Measurements from ENCODE around the gene SNAP91. TPM values are rescaled to one million over a fixed set of nuclear protein-coding genes. Genes with fewer than 3 reads are reported as not detected.

Gene SNAP91
- total RNA-seq, 4 donors from 2014 or later: 0.13 TPM; not detected in 3

GRCh38 chr6:83741089-83741488, 32.2 kb upstream of the SNAP91 start:
- no peak for DNase-seq
- intact Hi-C loops (cut with DNase I; ENCODE audit: low total_unique reads): no loop called here
- H3K36me3 ChIP-seq: no peaks in the 10 kb centered on the region
- no peaks in the 10 kb centered on the region for H3K4me1 ChIP-seq
- TF ChIP-seq CTCF (IDR thresholded peaks at IDR 0.05 in 4 of 5, conservative IDR thresholded peaks at IDR 0.05 in 1 of 5) (no peak), POLR2A (IDR thresholded peaks at IDR 0.05) (no peak)
- H3K9me3 ChIP-seq: no peaks in the 10 kb centered on the region
- no peaks in the 10 kb centered on the region for H3K27me3 ChIP-seq
- in situ Hi-C loops (cut with MboI; ENCODE audit: low sequenced_read_pairs in 4 of 4): no loop called here
- no peak overlapping the region for H3K4me3 ChIP-seq
- no peak overlapping the region for H3K27ac ChIP-seq
- no peak for ATAC-seq

DNA sequence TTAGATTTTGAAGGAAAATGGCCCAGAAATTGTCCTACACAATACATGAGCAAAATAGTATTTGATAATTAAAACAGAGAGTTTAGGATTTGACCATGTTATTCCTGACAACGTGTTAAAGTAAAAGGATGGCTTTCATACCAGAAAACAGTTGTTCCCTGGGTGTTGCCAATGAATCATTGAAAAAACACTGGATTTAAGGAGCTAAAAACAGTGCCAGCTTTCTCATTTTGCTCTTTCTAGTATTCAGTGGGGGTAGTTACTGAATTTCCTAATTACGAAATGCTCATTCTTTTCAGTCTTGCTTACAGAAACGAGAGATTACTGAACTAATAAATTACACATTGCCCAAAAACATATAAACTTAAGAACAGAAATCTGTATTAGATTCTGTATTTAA, 26.6 kb upstream of the SNAP91 start:
- in situ Hi-C loops (cut with MboI; ENCODE audit: low sequenced_read_pairs in 4 of 4) (no loop called here), intact Hi-C loops (cut with DNase I; ENCODE audit: low total_unique reads) (no loop called here)
- TF ChIP-seq CTCF (IDR thresholded peaks at IDR 0.05 in 4 of 5, conservative IDR thresholded peaks at IDR 0.05 in 1 of 5): no peak
- no peak for TF ChIP-seq POLR2A (IDR thresholded peaks at IDR 0.05)
- ATAC-seq: no peak
- Histone ChIP-seq H3K4me1 (no peaks in the 10 kb centered on the region), H3K27ac (no peak overlapping the region), H3K9me3 (no peaks in the 10 kb centered on the region), H3K4me3 (no peak overlapping the region), H3K36me3 (no peaks in the 10 kb centered on the region), H3K27me3 (no peaks in the 10 kb centered on the region)
- DNase-seq: no peak

GRCh38 chr6:83729871-83730270, 21.0 kb upstream of the SNAP91 start:
- intact Hi-C loops (cut with DNase I; ENCODE audit: low total_unique reads): no loop called here
- H3K4me3 ChIP-seq: no peak overlapping the region
- TF ChIP-seq POLR2A (IDR thresholded peaks at IDR 0.05) (no peak), CTCF (IDR thresholded peaks at IDR 0.05 in 4 of 5, conservative IDR thresholded peaks at IDR 0.05 in 1 of 5) (no peak)
- H3K36me3 ChIP-seq: no peaks in the 10 kb centered on the region
- in situ Hi-C loops (cut with MboI; ENCODE audit: low sequenced_read_pairs in 4 of 4): no loop called here
- DNase-seq: no peak
- no peaks in the 10 kb centered on the region for H3K4me1 ChIP-seq
- H3K9me3 ChIP-seq: no peaks in the 10 kb centered on the region
- H3K27ac ChIP-seq: no peak overlapping the region
- ATAC-seq: no peak
- H3K27me3 ChIP-seq: no peaks in the 10 kb centered on the region

- no peaks in the 10 kb centered on the region for H3K36me3 ChIP-seq
- no peaks in the 10 kb centered on the region for H3K4me1 ChIP-seq
- TF ChIP-seq CTCF (IDR thresholded peaks at IDR 0.05 in 4 of 5, conservative IDR thresholded peaks at IDR 0.05 in 1 of 5): no peak
- TF ChIP-seq POLR2A (IDR thresholded peaks at IDR 0.05): no peak
- in situ Hi-C loops (cut with MboI; ENCODE audit: low sequenced_read_pairs in 4 of 4): no loop called here
- no peaks in the 10 kb centered on the region for H3K9me3 ChIP-seq
- no peaks in the 10 kb centered on the region for H3K27me3 ChIP-seq
- intact Hi-C loops (cut with DNase I; ENCODE audit: low total_unique reads): no loop called here
- H3K27ac ChIP-seq: no peak overlapping the region
- DNase-seq (no peak), ATAC-seq (no peak)
- no peak overlapping the region for H3K4me3 ChIP-seq
Measured at GRCh38 chr6:83722876-83723275, 14.0 kb upstream of the SNAP91 start.

- H3K36me3 ChIP-seq: no peaks in the 10 kb centered on the region
- ATAC-seq (no peak), DNase-seq (no peak)
- H3K4me3 ChIP-seq: no peak overlapping the region
- TF ChIP-seq CTCF (IDR thresholded peaks at IDR 0.05 in 4 of 5, conservative IDR thresholded peaks at IDR 0.05 in 1 of 5) (no peak), POLR2A (IDR thresholded peaks at IDR 0.05) (no peak)
- H3K4me1 ChIP-seq: no peaks in the 10 kb centered on the region
- no peak overlapping the region for H3K27ac ChIP-seq
- H3K27me3 ChIP-seq: no peaks in the 10 kb centered on the region
- intact Hi-C loops (cut with DNase I; ENCODE audit: low total_unique reads) (no loop called here), in situ Hi-C loops (cut with MboI; ENCODE audit: low sequenced_read_pairs in 4 of 4) (no loop called here)
- H3K9me3 ChIP-seq: no peaks in the 10 kb centered on the region
Measured at GRCh38 chr6:83717809-83718208, 8.9 kb upstream of the SNAP91 start.

All from gastrocnemius medialis (tissue), 4 donors.